CD4-positive, alpha-beta T cell treated with Interleukin-6 for 4 hours (primary cell): Measurements from ENCODE around the gene ANTXRL.
"Not testable (repeated sequence)": the region's sequence is repeated elsewhere in the genome, so short reads cannot be mapped to it uniquely, and the experiment has no call there.

Experiments
- DNase-seq: peaks from one replicate; pipeline ENCODE4 v3.0.0-alpha.2; 2020; ENCODE audit warnings: mixed read lengths

Gene ANTXRL

DNA sequence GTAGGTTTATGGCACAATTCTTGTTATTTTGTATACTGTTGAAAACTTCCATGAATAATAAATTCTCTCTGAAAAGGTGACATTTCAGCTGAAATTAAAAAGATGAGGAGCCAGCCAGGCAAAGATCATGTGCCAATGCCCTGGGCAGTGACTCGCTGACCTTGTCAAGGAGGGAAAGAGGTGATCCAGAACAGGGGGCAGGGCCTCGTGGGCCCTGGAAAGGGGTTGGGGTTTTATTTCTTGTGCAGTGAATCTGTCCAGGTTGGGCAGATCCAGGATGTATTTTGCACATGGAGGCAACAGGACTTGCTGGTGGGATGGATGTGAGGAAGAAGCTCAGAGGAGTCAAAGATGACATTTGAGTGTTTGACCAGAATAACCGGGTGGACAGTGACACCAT is 31.6 kb upstream of the ANTXRL start:
- DNase-seq, result not testable (repeated sequence)

DNA sequence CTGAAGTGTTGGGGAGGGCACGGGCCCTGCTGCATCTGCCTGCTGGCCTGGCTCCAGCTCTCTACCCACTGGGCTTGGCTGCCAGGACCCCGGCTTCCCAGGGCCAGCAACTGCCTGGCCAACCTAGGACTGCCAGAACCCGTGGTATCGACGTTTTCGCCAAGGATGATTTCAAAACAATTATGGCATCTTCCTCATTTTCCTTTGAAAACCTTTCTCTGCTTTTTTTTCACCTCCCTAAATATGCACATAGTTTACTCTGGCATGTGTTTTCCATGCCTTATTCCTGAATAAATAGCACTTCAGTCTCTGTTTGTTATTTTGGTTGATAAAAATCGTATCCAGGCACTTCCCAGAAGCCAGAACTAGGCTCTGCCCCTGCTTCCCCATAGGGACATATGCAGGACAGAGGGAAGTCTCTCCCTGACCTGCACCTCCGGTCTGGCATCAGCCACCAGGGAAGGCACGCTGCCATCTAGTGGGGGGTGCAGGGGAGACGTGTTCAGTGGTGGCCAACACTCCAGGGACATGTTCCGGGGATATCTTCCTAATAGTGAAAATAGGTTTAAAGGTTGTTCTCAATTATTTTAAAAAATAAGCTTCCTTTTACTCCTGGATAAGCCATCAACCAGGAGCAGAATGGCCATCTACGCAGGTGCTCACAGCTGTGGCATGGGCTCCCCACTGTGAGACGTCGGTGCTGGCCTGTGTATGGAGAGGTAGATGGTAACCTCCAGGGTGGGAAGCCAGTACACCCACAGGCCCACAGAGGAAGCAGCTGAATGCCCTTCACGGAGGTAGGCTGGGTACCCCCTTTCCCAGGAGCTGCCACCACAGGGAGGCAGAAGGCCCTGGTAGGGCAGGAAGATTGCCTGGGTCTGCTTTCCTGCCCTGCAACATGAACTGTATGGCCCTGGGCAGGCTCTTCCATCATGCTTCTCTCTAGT is 30.7 kb upstream of the ANTXRL start:
- peak; percentile 63 for DNase-seq

DNA sequence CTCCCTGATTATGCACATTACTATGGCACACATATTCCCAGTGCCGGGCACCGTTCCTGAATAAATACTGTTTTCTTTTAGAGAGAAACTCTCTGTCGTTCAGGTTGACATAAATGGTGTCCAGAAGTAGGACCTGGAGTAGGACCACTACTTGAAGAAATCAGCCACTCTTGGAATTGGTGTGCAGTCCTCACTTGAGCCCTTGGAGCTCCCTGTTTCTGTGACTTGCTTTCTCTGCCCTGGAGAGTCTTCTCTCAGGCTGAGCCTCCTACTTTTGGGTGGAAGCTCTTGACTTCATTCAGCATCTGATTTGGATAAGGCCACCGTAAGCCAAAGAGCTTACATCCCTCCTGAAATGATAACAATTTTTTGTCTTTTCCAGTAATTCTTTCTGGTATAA is 29.7 kb upstream of the ANTXRL start:
- DNase-seq, result no peak

DNA sequence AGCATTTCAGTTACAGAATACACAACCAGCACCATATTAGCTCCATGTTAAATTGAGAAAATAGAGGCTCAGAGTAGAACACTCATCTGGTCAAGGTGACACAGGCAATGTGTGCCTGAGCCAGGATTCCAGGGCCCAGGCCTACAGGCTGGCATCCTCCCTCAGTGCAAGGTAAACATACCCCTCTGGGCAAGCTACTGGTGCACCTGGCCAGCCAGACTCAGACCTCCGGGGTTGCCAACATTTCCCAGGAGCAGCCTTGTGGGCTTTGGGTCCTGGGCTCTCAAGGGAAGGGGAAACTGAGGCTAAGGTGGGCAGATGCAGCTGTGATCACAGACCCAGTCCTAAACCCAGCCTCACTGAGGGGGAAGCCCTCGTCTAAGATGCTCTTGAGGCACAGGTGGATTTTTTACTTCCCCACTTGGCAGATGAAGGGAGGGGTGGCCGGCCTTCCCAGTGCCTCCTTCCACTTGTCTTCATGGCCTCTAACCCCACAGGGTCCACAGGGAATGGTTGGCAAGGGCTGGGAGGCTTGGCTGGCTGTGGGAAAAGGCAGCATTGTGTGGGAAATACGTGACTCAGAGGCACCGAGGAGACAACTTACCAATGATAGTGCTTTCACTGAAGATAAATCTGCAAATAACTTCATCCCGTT is 23.8 kb upstream of the ANTXRL start:
- not testable (repeated sequence) for DNase-seq

DNA sequence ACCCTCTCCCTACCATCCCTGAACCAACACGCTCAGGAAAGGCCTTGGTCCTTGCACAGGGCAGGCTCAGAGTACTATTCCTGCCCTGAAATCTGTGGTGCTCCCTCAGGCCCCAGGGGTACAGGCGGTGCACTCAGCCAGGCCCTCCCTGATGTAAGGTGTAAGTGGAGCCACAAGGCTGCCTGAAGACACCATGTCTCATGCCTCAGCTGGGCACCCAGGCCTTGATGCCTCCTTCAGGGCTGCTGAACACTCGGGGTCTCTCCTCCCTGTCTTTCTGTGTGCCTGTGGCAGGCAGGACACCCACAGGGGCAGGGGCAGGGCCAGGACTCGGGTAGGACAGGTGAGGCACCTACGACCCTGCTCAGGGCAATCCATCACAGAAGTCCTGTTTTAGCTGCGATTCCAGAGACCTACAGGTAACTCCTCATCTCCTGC is 22.9 kb upstream of the ANTXRL start:
- no peak for DNase-seq

DNA sequence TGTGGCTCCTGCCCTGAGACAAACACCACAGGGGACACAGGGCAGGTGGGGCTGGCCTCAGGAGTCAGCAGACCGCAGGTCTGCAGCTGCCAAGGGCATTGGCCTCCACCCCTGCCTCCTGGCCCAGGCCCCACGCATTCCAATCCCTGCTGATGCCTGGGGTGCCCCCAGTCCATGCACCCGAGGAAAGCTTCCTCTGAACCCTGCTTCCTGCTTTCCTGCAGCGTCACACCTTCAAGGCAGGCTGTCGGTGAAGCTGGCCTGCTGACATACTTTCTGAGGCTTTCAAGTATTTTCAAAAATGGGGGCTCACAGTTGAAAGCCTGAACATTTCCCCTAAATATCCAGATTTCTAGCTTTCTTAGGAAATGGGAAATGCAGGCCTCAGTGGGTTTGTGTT is 22.5 kb upstream of the ANTXRL start:
- DNase-seq, result no peak

DNA sequence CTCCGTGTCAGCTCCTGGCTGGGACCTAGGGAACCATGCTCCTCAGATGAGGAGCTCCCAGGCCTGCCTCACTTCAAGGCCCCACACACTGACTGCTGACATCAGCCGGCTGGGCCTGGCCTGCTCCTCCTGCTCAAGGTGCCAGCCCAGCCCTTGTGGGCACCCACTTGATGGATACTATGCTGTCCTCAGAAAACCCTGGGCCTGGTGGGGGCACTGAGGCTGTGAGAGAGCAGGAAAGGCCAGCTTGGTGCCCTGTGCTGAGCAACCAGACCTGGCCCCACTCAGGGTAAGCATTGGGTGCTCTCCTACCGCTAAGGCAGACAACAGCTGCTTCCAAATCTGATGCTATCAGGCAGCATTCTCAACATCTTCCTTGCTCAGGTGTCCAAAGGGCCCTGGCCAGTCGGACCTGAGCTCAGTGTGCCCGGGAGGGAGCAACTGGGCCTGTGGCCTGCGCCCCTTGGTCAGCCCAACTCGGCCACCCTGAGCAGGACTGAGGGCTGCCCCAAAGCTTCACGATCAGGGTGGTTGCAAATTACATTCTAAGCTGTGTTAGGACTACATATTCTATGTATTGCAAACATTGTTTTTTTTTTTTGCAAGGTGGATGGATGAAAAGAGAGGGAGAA is 21.9 kb upstream of the ANTXRL start:
- DNase-seq, result no peak

DNA sequence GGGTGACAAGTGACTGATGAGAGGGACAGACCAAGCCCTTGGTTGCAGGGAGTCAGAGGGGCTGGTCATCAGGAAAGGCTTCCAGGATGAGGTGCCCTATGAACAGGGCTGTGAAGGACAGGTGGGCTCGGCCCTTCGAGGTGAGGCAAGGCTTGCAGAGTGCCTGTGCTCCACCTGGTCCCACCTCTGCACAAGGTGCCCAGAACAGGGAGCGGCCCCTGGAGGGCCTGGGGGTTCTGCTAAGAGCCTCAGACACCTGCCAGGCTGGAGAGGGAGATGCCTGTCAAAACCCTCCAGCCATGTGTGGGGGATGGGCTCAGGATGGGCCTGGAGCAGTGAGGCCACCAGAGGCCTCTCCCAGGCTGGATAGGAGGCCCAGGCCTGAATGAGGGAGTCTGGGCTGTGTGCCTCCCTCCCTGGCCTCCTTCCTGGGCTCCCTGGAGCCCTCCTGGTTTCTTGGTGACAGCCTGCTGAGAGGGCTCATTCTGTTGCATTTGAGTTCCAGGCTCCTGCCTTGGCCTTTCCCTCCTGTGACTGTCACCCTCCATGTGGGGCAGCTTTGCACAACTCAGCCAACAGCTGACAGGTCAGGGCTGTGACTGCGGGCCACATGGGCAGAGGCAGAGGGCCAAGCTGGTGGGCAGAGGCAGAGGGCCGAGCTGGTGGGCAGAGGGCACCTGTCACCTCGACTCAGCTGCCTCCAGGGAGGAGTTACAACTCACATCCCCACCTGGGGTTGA is 21.1 kb upstream of the ANTXRL start:
- not testable (repeated sequence) for DNase-seq

DNA sequence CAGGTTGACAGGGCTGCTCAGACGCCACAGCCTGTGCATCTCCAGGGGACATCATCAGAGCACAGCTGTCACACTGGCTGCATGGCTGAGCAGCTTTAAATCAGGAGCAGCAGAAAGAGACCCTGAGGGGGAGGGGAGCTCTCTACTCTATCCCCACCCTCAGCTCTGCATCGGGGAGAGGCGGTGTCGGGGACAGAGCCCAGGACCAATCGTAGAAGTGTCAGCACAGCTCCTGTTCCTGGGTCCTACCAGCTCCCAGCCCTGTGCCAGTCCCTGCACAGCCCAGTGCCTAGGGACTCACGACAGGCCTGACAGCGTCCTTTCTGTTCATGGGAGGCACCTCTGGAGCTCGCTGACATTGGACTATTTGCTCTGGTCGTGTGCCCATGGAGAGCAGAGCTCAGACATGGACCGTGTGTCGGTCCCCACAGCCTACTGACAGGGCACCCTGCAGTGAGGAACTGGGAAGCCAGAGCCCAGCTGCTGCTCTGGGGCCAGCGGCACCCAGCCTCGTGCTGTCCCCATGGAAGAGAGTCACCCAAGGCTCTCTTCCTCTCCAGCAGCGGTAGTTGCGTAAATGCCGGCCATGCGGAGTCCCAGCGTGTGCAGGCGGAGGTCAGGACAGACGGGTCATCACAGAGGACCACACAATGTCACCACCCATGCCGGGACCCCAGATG is 20.4 kb upstream of the ANTXRL start:
- no peak for DNase-seq

DNA sequence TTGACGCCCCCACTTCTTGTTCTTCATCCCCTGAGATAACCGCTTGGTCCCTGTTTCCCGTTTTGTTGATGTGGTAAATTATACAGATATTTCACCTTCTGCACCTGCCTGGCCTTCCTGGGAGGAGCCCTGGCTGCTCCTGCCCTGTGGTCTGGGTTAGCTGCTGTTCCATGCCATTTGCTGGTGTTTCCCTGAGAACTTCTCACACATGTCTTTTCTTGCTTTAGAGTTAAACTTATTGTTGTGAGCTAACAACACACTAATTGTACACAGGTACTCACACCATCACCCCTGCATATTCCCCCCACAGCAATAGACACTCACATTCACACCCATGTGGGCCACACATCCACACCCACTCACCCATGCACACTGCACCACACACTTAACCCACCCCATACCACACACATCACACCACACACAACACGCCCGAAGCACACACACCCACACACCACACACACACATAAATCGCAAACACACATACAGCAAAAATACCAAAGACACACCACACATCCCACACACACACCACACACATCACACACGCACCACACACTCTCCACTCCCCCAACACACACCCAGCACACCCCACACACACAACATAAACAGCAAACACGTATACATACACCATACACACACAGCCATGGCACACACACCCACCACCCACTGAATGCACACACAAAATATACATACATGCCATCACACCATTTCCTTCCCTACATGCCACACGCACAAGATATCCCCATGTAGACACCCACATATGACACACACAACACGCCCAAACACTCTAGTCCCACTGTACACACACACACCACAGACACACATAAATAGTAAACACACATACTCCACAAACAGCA is 19.4 kb upstream of the ANTXRL start:
- no peak for DNase-seq

DNA sequence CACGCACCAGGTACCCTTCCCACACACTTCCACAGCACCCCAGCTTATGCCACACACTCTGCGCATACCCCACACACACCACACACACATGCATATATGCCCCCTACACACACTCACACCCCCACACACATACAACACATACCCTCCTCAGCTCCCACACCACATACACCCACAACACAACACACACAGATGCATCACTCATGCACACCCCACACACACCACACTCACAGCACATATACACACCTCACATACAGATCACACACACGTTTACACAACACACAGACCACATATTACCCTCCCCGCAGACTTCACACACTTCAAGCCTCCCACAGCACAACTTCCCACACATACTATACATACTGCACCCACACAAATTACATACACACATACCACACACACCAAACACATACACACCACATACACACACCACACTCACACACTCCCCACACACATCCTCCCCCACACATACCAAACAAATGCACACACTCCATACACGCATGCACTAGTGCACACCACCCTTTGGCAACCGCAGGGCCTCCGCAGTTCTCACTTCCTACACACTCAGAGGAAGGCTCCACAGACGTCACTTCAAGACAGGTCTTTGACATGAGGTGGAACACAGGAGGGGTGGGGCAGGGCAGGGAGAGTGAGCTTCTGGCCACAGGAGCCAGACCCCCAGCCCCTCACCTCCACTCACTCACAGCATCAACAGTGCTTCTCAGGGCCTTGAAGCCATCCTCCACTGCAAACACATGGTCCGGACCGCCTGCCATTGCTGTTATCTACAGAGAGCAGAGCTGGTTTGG is 18.5 kb upstream of the ANTXRL start:
- peak; percentile 73 for DNase-seq

DNA sequence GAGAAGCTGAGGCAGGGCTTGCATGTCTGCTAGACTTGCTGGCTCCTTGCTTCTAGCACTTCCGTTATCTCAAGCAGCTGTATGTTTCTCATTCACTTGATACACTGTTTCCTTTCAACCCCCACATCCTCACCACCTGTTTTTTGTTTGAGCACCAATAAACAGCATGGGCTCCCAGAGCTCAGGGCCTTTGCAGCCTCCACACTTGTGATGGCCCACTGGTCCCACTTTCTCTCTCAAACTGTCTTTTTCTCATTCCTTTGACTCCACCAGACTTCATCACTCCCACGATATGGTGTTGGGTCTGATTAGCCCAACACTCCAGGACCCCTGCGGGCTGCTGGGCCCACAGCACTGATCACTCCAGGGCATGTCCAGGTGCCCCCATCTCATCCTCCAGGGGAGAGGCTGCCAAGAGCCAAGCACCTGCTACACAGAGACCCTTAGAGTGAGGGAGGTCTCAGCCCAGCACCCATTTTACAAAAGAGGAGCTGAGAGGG is 17.2 kb upstream of the ANTXRL start:
- DNase-seq, result peak; percentile 62

DNA sequence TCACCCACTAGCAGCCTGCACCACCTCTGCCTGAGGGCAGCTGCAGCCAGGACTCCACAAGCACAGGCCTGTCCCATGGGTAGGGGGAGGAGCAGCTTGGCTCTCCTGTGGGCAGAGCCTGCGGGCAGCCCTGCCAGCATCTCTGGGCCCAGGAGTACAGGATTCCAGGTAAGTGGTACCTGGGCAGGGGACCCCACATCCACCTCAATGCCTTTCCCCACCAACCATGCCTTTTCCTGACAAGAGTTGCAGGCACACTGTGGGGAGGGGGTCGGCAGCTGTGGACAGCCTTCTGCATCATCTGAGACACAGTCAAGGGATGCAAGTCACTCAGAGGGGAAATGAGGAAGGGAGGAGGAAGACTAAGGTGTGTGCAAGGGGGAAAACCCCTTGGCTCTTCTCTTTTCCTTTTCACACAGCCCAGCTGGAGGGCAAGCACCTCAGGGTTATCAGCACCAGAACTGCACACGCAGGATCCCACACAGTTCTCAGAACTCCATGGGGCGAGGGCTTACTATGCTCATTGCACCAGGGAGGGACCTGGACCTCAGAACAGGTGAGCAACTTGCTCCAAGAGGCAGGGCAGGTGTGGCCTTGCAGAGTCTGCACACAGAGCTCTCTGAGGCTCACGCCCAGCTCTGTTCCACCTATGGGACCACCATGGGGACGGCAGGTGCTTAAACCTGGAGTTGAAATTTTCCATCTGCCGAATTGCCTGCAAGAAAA is 16.5 kb upstream of the ANTXRL start:
- no peak for DNase-seq

DNA sequence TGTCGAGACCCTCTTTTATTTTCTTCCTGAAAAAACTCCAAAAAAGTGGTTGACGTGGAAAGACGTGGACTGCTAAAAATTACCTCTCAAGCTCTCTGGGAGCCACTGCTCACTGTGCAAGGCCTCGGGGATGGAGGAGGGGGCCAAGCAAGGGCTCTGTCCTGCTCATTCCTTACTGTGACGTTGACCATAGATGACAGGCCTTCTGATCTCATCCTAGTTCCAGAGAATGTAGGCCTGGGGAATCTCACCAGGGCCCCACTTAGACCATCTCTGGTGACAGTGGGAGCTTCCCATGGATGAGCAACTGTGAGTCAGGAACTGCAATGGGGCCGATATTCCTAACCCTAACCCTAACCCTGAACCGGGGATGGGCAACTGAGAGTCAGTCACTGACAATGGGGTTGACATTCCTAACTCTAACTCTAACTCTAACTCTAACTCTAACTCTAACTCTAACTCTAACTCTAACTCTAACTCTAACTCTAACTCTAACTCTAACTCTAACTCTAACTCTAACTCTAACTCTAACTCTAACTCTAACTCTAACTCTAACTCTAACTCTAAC is 15.8 kb upstream of the ANTXRL start:
- not testable (repeated sequence) for DNase-seq

DNA sequence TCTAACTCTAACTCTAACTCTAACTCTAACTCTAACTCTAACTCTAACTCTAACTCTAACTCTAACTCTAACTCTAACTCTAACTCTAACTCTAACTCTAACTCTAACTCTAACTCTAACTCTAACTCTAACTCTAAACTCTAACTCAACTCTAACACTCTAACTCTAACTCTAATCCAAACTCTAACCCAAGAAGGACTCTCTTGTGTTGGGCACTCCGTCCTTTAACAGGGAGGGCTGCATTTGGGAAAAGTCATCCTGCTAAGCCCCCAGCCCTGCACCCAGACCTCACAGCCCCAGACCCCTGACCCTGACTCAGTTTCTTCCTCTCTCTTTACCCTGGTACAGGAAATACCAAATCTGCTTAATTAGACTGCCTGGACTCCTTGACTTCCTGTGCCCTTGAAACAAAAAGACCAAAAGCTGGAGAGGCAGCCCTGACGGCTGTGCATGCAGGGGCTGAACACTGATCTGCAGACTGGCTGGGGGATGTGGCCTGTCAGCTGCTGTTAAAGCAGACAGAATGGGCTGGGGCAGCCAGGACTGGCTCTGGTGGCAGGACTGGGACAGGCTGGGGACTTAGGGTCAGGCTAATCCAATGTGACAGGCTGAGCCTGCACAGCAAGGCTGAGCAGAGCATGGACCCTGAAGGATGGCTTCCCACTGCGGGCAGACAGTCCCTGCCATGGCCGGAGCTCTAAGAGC is 14.8 kb upstream of the ANTXRL start:
- DNase-seq, result peak; percentile 59

DNA sequence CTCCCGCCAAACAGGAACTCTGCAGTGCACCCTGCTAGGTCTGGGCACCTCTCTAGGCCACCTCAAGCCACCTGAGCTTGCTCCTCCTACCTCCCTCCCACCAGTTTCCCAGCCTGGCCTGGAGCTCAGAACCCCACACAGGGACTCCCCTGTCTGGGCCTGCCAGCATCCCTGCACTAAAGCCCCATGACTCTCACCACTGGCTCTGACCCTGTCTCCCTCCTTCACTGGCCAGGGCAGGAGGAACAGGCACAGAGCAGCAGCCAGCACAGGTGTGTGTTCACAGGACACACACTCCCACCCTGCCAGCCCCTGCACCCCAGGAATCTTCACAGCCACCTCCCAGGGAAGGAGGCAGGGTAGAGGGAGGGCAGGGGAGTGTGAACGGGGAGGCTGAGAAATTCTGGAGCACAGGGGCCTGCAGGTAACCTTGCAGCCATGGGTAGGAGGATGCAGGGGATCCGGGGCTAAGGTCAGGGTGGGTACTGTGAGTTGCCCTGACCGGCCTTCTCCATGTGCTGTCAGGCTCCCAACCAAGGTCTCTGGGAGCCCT is 13.9 kb upstream of the ANTXRL start:
- no peak for DNase-seq

DNA sequence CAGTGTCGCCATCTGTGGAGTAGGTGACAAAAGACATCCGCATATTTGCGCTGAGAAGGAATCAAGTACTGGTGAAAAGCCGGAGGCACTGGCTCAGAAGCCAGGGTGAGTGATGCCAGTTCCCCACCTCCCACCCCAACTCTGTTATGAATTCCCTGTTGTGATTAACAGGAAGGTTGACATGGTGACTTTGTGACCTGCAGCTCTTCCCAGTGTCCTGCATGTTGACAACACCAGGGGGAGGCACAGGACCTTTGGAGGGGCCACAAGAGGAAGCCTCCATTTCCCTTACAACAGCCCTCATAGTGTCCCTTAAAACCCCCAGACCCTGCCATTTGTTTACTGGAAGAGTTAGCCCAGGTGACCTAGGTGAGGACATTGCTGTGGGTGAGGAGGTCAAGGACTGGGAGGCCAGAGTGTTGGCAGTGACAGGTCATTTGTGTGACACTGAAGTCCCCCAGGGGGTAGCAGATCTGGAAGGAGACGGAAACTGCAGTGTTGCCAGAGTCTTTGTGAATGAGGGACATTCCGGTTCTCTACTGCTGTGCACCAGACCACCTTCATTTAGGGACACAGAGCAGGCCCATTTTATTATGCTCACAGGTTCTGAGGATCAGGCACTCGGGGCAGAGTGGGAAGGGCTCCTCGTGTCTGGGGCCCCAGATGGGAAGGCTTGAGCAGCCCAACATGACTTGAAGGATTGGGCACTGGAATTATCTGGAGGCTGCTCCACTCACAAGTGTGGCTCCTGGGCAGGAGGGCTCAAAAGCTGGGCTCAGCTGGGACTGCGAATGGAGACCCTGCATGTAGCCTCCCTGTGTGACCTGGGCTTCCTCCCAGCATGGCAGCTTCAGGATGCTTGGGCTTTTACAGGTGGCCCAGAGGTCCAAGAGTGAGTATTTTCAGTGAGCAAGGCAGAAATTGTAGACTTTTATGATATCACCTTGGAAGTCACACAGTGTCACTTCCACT is 13.0 kb upstream of the ANTXRL start:
- no peak for DNase-seq
